ENCODE measurements around the gene KIZ.

- TF ChIP-seq CTCF (conservative IDR thresholded peaks at IDR 0.05; ENCODE audit: low read depth, low read length) (no peak), EZH2 (IDR thresholded peaks at IDR 0.05; ENCODE audit: borderline replicate concordance, low read depth, low read length, poor library complexity, severe bottlenecking) (no peak)
Observed at GRCh38 chr20:21240394-21240793, 114.5 kb downstream of the KIZ start.

All from A673 (cell line).